HG03139 (cell line): ENCODE data around the gene AKTIP.
"Not testable (repeated sequence)": the region's sequence is repeated elsewhere in the genome, so short reads cannot be mapped to it uniquely, and the experiment has no call there.

Experiments
- ATAC-seq: cut with Tn5 transposase; IDR thresholded peaks from one replicate; pipeline ENCODE4 v1.9.1; 2021; ENCODE audit not compliant: unreplicated experiment

The AKTIP gene

DNA sequence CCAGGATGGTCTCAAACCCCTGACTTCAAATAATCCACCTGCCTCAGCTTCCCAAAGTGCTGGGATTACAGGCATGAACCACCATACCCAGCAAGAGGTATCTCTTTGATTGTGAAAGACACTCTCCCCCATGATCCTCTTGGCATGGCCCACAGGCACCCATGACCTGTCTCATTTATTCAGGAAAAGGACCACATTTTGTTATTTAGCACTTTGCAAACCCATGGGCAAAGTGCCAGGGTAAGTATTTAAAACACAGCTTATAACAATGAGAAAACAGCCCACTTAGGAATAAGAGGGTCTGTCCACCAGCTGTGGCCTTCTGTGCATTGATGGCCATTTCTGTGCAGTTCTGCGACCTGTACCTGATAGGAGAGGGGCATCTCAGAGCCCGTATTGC, 12.8 kb upstream of the AKTIP start:
- ATAC-seq, result no peak

GRCh38 chr16:53515259-53515658, 12.2 kb upstream of the AKTIP start:
- ATAC-seq, result no peak

GRCh38 chr16:53512795-53513194, 9.8 kb upstream of the AKTIP start:
- ATAC-seq, result not testable (repeated sequence)

- no peak for ATAC-seq
These were observed 8.6 kb upstream of the AKTIP start for GRCh38 chr16:53511403-53512280.

GRCh38 chr16:53511084-53511402, 8.0 kb upstream of the AKTIP start:
- no peak for ATAC-seq

GRCh38 chr16:53510704-53511070, 7.7 kb upstream of the AKTIP start:
- no peak for ATAC-seq

GRCh38 chr16:53509906-53510703, 7.1 kb upstream of the AKTIP start:
- ATAC-seq, result no peak

DNA sequence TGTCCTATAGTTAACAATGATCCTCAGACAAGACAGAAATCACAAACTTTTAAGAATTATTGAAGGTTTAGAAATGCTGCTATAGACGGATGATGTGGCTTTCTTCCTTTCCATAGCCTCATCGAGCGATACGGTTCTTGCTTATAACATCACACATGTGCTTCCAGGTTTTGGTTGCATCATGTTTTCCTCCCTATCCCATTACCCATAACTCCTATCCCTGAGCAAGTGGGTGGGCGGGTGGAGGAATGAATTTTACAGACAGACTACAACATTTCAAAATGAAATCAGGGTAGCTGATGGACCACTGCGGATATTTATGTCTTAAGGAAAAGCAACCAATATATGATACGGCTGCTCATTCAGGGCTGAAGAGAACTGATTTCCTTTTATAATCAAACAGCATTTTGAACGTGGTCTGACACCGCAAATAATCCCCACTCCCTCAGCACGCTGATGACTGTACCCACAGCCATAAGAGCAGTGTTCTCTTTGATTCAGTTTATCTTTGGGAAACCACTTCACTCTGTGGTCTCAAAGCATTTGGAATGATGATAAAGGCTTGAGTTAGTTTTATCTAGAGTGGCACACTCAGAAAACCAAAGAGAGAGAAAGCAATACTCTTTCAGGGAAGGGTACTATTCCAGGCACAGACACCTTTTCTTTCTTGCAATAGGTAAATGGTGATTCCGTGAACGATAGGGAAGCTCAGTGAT, 4.6 kb upstream of the AKTIP start:
- ATAC-seq, result no peak

- ATAC-seq, result no peak
These were observed 3.2 kb upstream of the AKTIP start for GRCh38 chr16:53506254-53506653.

GRCh38 chr16:53504665-53505064, 1.7 kb upstream of the AKTIP start:
- no peak for ATAC-seq

GRCh38 chr16:53503991-53504663, 1.1 kb upstream of the AKTIP start:
- ATAC-seq, result no peak

- ATAC-seq, result peak; percentile 93
These were observed 388 bp upstream of the AKTIP start for GRCh38 chr16:53503270-53503923.

DNA sequence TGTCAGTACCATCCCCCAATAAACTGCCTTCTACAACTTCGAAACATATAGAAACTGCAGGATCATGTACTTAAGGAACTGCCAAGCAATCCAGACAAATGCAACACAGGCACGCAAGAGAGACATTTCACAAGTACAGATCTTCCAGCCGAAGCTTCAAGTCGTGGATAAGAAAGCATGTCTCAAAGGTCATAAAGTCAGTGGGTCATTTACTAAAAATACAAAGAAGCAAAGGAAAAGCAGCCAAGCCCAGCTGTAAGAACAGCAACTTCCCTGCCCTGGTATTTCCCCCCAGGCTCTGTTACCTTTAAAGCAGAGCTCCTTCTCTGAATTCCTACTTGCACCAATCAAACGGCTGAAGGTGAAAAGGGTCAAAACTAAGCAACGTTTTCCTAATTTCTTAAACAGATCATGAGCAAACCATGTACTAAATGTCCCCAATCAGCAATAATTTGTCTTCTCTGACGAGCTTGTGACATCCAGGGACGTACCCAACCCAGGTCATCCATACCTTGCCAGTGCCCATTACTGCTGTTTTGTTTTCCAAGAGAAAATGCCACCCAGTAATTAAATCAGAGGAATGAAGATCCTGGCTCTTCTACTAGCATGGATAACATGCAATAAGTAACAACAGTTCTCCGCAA, 1.7 kb downstream of the AKTIP start:
- ATAC-seq, result no peak

DNA sequence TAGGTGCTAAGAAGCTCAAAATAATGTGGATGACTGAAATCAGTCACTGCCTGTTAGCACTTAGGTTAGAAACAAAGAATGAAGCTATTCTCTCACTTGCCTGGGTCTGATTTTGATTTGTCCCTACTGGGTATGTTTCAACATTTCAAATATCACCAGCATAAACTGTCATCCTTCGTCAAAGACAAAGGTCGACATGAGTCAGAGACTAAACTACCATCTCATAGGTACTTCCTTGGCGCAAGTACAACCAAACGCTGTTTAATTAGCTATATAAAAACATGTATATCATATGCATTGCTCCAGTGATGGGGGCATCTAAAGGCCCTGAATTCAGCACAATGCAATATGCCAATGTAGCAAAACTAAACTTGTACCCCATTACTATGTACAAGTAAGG, 4.0 kb downstream of the AKTIP start:
- no peak for ATAC-seq

DNA sequence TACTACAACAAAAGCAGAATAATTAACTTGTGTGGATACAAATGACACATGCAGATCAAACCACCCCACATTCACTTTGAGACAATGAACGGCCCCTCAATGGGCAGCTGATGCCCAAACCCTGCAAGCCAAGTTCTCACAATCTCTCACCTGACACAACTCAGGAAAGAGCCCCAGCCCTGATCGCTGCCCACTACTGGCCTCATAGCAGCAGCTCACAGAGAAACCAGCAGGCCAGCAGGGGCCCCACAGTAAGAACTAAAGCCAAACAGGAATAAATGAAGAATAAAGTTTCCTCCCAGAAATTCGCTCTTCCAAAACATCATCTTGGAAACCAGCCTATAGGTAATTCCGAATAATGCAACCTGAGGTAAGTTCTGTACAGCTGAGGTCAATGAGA, 7.7 kb downstream of the AKTIP start:
- ATAC-seq, result no peak

GRCh38 chr16:53494636-53495035, 8.4 kb downstream of the AKTIP start:
- ATAC-seq, result no peak

DNA sequence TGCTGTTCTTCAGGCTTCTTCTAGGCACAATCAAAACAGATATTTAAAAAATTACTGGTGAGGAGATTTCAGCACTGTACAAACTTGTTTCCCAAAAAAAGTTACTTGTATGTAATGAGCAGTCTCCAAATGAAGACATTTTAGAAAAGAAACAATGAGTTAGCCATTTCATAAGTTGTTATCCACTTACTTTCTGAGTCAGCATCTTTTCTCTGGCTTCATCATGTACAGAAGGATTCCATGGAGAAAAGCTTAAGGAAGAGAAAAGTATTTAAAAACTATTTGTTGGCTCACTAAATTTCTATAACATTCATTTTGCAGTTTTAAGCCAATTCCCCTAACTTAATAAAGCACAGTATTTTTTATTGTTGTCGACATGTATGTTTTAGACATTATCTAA, 10.5 kb downstream of the AKTIP start:
- no peak for ATAC-seq

DNA sequence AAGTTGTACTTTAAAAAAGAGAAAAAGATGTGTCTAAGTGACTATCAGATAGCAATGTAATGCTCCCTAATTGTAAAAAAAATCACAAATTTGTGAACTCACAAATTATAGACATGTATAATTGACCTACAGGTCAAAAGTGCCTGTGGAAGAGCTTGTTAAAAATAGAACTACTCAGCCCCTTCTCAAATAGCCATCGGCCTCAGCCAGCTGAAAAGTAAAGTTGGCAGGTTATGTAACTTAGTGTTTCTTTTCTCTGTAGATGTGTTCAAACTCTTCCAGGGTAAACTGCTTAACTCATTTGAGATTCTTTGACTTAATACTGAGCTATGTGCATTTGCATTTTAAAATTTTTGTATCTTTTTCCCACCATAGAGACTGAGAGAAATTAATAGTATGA, 13.3 kb downstream of the AKTIP start:
- ATAC-seq, result no peak

DNA sequence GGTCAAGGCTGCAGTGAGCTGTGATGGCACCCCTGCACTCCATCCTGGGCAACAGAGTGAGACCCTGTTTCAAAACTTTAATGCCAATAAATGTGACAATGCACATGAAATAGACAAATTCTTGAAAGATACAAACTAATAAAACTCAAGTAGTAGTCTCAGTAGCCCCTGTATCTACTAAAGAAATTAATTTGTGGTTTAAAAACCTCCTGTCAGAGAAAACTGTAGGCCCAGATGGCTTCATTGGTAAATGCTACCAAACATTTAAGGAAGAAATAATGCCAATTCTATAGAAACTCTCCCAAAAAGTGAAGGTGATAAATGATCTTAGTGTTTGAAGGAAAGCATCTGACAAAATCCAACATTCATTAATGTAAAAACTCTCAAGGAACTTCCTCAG, 16.8 kb downstream of the AKTIP start:
- ATAC-seq, result no peak

- no peak for ATAC-seq
These were observed 18.5 kb downstream of the AKTIP start for GRCh38 chr16:53484542-53484941.
